Fibroblast of gingiva (primary cell): ENCODE measurements around the gene CCNJL.
"Not testable (repeated sequence)": the region's sequence is repeated elsewhere in the genome, so short reads cannot be mapped to it uniquely, and the experiment has no call there.

ENCODE experiments used
- DNase-seq: peaks from one replicate; pipeline ENCODE4 v3.0.0-alpha.2; 2011; ENCODE audit warnings: low read depth

The CCNJL gene

DNA sequence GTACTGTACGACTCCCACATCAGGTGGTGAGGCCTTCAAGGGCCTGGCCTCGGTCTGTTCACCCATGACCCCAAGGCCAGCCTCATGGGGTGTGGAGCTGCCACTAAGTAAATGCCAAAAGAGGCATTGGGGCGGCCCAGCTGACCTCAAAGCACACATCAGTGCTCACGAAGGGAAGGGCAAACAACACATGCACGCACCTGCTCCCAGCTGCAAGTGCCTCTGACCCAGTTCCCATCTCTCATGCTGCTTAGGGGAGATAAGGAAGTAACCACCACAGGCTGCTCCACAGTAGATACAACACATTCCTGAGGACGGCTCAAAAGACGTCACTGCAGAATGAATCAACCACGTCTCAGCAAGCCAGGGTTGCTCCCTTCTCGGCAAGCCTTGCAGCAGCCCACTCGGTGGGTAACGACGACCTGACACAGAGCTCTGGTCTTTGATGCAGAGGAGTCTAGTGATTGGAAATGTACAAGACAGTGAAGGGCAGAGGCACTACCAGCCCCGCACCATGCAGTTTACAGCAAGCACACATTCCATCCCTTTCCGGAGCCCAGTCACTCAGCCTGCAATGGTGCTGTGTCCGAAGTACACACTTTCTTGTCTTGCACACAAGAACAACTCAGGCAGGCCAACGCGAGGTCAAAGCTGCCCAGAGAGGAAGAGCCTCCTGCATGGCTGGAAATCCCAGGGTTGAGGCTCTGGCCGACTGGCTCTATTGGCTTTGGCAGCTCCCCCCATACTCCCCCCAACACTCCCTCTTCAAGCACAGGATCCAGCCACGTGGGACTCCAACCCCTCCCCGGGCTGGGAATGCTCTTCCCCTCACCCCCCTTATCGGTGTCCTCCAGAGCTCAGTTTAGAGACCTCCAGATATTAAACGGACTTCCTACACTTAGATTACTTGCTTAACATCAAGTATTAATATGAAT, 51.2 kb downstream of the CCNJL start:
- DNase-seq, result no peak

DNA sequence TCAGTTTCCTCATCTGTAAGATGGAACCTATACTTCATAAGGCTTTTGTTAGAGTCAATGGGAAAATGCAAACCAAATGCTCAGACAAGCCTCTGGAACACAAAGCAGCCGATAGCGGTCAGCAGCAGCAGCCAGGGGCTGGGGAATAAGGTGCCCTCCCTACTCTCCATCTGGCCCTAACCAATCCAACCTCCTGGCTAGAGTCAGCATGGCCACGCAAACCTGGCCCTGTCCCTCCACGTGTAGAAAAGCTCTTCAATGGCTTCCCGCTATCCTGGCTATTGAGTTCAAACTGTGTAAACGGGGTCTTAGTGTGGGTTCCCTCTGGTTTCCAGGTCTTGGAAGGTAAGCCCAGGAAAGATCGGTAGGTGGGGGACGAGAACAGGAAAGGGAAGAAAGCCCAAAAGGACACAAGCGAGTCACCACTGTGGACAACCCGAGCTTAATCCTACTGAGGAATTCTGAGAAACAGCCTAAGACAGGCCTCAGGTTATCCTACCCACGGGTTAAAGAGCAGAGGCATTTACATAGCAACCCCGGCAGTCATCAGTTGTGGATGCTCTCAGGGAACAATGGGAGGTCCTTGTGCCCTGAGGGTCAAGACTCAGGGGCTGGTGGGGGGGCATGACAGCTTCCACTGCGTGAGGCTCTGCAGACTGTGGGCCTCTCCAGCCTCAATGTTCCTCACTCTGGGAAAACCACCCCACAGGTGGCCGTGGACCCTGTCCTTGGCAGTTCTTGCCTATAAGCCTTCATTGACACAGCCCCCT, 52.2 kb downstream of the CCNJL start:
- no peak for DNase-seq

DNA sequence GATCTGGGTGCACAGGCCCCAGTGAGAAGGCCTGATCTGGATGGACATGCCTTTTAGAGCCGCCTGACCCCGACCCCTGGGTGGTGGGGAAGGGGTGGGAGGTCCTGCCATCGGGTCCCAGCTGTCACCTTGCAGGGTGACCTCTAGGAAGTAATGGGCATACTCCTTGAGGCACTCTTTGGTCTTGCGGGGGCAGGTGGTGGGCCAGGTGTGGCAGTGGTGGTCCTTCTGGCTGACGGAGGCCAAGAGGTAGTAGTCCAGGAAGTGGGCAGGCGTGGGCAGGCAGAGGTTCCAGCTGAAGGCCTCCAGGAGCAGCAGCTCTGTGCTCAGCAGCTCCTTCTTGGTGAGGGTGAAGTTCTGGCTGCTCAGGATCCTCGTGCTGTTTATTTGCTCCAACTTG, 53.0 kb downstream of the CCNJL start:
- DNase-seq, result no peak

DNA sequence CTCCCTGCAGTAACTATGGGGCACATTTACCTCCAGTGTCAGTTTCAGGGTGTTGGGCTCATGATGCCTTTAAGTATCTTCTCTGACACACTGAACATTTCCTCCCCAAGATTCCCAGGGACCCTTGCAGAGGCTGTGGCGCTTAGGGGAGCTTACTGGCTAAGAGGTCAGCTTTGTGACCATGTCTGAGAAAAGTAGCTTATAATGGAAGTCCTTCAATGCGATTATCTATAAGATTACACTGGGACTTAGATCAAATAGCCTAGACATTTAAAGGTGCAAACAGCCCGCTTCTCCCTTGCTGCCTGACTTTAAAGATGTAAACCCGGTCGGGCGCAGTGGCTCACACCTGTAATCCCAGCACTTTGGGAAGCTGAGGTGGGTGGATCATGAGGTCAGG, 57.7 kb downstream of the CCNJL start:
- no peak for DNase-seq

DNA sequence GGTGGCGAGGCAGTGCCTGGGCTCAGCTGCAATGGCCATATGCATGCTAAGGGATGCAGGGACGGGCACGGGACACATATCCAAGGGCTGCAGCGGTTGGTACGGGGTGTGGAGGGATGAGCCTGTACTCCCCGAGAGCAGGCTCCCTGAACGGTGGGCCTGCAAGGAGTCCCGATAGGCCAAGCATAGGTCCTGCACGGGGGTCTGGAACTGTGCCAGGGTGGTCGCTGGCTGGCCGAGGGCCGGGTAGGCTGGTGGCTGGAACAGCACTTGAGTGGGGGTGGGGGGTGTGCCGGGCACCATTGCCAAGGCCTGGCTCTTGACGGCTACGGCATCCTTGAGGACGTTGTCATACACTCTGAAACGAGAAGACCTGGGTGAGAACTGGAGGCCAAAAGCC, 58.9 kb downstream of the CCNJL start:
- DNase-seq, result no peak

DNA sequence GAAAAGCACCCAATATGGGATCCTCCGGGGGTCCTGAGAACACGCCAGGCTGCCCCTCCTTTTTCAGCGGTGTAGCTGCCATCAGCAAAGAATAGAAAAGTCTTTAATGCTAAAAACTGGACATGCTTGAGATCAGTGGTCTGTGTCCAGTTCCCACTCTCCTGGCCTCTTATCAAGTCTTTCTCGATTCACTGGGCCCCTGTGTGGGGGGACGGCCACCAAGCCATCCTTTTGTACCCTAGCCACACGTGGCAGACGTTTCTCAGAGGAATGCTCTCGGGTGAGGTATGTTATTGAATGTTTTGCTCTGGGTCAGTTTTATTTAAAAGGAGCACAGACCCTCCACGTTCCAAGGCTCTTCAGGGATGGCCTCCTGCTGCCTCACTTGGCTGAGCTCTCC, 59.4 kb downstream of the CCNJL start:
- no peak for DNase-seq

DNA sequence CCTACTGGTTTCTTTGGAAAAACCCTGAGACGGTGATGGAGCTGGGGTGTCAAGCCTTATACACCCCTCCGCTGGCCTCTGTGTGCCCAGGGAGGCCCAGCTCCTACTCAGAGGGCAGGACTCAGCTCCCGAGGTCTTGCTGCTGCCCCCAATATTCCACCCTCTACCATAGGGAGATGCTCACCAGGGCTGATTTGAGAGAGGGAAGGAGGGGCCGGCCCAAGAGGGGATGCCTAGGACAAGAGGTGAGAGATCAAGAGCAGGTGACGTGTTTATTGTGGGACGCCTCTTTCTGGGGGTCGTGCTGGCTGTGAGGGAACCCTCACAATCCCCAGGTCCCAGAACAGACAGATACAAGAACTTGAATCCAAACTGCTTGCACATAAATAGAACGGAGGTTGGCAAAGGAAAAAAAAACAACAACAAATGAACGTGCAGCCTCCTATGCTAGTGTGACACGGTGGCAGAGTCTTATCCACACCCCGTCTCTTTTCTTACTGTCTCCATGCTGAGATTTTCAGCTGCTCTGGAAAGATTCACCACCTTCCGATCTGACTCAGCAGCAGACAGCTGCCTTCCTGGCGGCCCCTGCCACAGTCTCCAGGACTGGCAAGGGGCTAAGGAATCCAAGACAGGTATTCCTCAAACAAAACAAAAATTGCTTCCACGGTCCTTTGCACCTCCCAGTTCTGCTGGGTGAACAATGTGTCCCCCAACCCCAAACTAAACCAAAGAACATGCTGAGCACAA, 60.8 kb downstream of the CCNJL start:
- no peak for DNase-seq

DNA sequence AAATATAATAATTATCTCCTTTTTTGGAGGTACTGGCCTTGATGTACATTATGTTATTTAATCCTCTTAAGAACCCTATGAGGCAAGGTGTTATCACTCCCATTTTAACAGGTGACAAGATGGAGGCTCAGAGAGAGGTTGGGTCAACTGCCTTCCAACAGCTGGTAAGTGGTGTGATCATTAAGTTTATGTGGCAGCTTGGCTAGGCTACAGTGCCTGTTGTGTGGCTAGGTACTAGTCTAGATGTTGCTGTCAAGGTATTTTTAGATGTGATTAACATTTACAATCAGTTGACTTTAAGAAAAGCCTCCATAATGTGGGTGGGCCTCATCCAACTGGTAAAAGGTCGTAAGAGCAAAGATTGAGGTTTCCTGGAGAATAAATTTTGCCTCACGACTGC, 61.5 kb downstream of the CCNJL start:
- no peak for DNase-seq

DNA sequence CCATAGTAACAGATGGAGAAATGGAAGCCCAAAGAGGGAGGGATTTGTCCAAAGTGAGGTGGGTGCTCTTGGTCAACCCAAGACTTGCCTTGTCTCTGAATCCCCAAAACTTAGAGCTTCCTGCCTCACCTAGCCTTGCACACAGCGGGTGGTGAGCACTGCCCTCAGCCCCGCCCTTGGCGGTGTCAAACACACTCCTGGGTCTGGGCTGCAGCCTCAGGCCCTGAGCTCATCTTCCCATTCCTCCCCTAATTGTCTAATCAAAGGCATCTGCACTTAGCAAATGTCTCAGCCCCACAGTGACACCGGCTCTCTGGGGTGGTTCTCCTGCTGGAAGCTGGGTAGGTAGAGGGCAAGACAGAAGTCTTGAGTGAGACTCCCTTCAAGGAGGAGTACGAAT, 62.1 kb downstream of the CCNJL start:
- DNase-seq, result no peak

DNA sequence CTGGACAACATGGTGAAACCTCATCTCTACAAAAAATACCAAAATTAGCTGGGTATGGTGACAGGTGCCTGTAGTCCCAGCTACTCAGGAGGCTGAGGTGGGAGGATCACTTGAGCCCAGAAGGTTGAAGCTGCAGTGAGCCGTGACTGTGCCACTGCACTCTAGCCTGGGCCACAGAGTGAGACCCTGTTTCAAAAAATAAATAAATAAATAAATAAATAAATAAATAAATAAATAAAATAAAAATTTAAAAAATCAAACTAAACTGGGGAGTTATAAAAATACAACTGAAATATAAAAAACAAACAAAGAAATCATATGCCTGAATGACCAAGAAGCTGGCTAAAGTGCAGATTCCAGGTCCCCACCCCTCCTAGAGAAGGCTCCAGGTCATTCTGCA, 62.8 kb downstream of the CCNJL start:
- DNase-seq, result not testable (repeated sequence)

DNA sequence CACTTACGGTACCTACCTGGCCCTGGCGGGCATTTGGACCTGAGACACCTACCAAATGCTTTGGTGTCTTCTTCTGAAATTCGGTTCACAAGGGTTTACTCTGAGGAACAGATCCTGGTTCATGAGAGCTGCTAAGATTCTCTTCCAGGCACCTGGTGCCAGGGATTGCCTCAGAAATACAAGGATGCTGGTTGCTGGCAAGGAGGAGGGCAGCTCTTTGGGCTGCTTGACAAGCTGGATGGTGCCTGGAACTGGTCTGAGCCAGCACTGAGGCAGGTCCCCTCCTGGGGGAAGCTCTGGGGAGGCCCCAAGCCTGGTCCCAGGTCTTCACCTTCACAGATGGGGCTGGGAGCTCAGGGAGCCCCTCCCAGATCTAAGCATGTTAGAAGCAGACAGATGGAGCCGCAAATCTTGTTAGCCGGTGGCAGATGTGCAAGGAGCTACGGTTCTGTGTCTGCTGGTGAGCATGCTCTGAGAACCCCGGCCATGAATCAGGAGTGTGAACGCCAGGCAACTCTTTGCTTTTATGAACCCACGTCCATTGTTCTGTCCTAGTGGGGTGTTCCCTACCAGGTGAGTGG, 66.8 kb downstream of the CCNJL start:
- DNase-seq, result no peak

DNA sequence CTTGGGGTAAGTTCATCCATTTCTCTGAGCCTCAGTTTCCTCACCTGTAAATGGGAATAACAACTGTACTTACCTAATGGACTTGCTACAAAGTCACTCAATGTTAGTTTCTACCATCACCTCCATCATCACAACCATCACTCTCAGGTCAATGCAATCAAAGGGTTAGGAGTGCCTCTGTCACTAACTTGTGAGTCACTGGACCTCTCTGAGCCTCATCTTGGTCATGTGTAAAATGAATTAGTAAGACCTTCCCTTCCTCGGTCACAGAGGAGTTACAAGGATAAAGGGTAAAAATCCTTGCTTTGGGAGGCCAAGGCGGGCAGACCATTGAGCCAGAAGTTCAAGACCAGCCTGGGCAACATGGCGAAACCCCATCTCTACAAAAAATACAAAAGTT, 70.2 kb downstream of the CCNJL start:
- DNase-seq, result no peak

DNA sequence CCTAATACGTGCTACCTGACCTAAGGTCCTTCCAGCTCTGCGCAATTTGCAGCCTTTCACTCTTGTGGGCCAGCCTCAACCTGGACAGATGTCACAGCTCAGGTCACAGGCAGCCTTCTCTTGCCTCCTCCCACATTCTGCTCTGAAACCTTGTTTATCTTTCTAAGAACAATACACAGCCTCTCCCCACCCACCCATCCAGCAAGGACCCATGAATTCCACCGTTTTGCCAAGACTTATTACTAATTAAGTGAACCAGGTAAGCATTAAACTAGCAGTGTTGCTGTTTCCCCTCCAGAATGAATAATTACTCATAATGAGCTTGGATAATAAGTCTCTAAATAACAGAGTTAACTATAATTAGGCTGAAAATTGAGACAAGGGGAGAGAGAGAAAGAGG, 72.0 kb downstream of the CCNJL start:
- DNase-seq, result no peak

DNA sequence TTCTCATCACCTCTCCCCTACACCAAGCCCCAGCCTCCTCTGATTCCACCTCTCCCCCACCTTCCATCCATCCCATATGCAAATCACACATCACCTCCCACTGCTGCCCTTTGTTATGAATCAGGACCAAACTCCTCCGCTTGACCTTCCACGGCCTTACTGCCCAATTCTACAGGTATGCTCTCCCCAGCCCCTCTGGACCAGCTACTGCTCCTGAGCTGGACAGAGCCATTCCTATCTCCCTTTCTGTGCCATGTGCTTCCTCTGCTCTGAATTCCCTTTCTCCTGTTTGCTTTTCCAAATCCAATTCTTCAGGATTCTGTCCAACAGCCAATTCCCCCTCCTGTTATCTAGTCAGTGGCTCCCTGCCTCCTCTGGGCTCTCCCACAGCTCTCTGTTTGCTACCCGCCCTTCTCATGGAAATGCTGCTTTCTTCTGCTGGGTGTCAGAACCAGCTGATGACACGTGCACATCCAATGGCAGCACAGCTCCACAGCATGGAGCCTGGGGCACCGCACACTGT, 74.7 kb downstream of the CCNJL start:
- DNase-seq, result no peak

DNA sequence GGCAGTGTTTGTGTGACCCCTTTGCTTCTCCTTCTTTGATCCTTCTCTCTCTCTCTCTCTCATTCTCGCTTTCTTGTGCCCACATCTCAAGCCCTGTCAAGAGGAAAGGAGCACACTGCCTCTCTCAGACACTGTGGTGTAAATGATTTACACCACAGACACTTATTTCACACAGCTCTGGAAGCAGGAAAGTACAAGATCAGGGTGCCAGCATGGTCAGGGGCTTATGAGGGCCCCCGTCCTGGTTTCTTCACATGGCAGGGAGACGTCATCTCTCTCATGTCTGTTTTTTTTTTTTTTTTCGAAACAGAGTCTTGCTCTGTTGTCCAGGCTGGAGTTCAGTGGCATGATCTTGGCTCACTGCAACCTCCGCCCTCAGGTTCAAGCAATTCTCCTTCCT, 76.6 kb downstream of the CCNJL start:
- DNase-seq, result no peak

DNA sequence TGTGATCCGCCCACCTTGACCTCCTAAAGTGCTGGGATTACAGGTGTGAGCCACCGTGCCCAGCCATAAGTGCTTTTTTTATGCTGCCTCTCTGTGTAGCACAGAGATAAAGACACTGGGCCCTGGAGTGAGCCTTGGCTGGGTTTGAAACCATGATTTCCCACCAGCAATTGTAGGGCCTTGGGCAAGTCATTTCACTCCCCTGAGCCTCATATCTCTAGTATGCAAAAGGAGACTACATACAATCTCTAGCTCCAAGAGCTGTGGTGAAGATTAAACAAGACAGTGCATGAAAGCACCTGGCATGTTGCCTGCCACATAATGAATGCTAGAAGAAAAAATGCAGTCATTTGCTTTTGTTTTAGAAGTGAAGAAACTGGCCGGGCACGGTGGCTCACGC, 79.1 kb downstream of the CCNJL start:
- peak; percentile 22 for DNase-seq

DNA sequence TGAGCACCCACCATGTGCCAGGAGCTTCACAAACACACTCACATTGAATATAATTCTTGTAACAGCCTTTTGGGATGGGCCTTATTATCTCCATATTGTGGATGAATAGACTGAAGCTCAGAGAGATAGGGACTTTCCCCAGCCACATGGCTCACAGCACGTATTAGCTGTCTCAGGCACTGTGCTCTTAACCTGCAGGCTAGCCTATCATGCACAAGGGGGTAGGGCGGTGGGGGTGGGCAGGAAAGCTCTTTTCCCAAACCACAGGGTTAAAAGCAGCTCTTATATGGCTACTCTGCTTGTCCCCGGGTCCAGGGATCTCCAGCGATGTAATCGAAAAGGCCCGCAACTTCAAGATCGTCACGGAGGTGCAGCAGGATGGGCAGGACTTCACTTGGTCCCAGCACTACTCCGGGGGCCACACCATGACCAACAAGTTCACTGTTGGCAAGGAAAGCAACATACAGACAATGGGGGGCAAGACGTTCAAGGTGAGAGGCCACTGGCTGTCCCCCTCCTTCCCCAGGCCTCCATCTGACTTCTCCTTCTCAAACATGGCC, 80.5 kb downstream of the CCNJL start:
- no peak for DNase-seq

DNA sequence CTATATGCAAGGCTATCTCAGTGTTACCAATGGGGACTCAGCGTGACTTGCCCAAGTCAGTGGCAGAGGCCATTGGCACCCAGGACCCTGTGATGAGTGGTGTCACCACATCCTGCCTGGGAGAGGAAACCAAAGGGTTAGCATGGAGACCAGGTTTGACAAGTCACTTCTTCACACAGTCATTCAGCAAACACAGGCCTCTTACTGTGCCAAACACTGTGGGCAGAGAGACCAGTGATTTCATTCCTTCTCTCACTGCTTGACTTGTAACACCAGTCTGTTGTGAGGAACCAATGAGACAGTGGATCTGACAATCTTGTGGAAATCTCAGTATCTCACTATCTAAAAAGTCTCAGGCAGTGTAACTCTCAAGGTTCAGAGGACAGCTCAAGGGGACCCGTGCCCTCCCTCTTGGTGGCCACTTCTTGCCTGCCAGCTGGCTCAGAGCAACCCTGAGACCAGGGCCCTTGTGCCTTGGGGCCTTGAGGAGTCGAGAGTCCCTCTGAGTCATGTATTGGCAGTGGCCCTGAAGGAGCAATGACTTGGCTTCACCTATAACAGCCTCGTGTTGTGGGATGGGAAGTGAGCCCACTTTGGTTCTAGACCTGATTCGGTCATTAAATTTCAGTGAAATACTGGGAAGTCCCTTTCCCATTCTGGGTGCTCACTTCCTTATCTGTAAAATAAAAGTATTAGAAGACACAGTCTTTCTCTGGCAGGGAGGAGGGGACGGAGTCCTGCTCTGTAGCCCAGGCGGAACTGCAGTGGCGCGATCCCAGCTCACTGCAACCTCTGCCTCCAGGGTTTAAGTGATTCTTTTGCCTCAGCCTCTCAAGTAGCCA, 81.5 kb downstream of the CCNJL start:
- DNase-seq, result no peak

DNA sequence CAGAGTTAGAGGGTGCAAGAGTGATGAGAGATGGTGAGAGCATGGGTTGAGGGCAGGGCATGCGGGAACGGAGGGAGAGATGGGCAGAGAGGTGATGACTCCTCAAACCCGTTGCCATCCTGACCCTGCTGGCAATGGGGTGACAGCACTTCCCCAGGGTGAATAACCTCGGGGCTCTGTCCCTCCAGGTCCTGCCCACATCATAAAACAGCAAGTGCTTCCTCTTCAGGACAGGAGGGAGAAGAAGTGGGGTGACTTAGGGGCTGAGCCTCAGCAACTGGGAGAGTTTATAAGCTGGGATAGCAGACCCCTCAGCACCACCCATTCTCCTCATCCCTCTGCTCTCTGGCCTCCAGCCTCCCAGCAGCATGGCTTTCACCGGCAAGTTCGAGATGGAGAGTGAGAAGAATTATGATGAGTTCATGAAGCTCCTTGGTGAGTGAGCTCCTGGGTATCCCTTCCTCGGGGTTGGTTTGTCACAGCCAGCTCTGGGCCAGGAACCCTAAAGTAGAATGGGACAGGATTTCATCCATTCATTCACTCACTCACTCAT, 83.1 kb downstream of the CCNJL start, which contains the start of gene FABP6:
FABP6 (plus strand) TSS at position 317 of the 553 bp plus-strand sequence; CDS start at position 369, 52 bp downstream.
- DNase-seq, result no peak

DNA sequence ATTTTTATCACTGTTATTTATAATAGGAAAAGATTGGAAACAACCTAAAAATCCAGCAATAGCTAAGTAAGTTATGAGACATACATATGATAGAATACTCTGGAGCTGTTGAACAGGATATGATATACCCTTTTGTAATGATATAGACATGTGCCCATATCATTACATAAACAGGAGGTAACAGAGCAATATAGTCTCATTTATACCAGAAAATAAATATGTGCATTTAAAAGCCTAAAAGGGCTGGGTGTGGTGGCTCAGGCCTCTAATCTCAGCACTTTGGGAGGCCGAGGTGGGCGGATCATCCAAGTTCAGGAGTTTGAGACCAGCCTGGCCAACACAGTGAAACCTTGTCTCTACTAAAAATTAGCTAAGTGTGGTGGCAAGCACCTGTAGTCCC, 85.4 kb downstream of the CCNJL start:
- no peak for DNase-seq
